GM12878 (cell line): ENCODE data around the gene WDR45B.

Experiments used
- CBFB ChIP-seq: IDR thresholded peaks from 2 replicates; pipeline ENCODE4 v1.6.1; 2016; ENCODE audit warnings: antibody characterized with exemption, low read depth
- CEBPB ChIP-seq, 2 experiments: fragments of 150-350 bp in 1 of 2; IDR thresholded peaks; 2 replicates each; pipeline ENCODE4 v1.6.1; 2012 to 2014; ENCODE audit warnings: low read depth in 2 of 2, low read length in 2 of 2, borderline replicate concordance in 1 of 2, inconsistent platforms in 1 of 2
- DPF2 ChIP-seq: fragments of 450-650 bp; IDR thresholded peaks from 2 replicates; pipeline ENCODE4 v1.6.1; 2017; ENCODE audit warnings: mild to moderate bottlenecking
- EZH2 ChIP-seq: IDR thresholded peaks from 2 replicates; pipeline ENCODE4 v1.6.1; 2012; ENCODE audit warnings: low read depth, mild to moderate bottlenecking, control low read depth, inconsistent platforms, low read length, borderline replicate concordance; ENCODE audit not compliant: control insufficient read depth
- NFYB ChIP-seq: IDR thresholded peaks from 2 replicates; pipeline ENCODE4 v1.6.1; 2011; ENCODE audit warnings: low read depth, mild to moderate bottlenecking, low read length, improper control_type of control experiment, moderate library complexity; ENCODE audit not compliant: insufficient read depth
- SMAD1 ChIP-seq: fragments of 450-650 bp; IDR thresholded peaks from 2 replicates; pipeline ENCODE4 v1.6.1; 2018; ENCODE audit warnings: mild to moderate bottlenecking, low read depth; ENCODE audit not compliant: partially characterized antibody
- TF ChIP-seq, protein P1 (sequence below): IDR thresholded peaks from 2 replicates; pipeline ENCODE4 v1.6.1; 2011; ENCODE audit warnings: borderline replicate concordance, low read depth, mild to moderate bottlenecking, moderate library complexity, mixed read lengths, low read length; ENCODE audit not compliant: insufficient read depth; ENCODE audit errors: extremely low read length
- TF ChIP-seq, protein P2 (sequence below): fragments of 450-650 bp; IDR thresholded peaks from 2 replicates; pipeline ENCODE4 v1.6.1; 2017; ENCODE audit warnings: mild to moderate bottlenecking, moderate library complexity
- TF ChIP-seq, protein P3 (sequence below), 3 experiments: IDR thresholded peaks in 2 of 3; conservative IDR thresholded peaks in 1 of 3; 2 replicates each; pipeline ENCODE4 v1.5.1; 2011; ENCODE audit warnings: low read depth in 3 of 3, low read length in 3 of 3, mild to moderate bottlenecking in 3 of 3, control low read depth in 2 of 3, moderate library complexity in 2 of 3, inconsistent platforms in 1 of 3, mixed read lengths in 1 of 3; ENCODE audit not compliant: control insufficient read depth in 2 of 3, insufficient read depth in 1 of 3; ENCODE audit errors: extremely low read depth in 1 of 3
- TF ChIP-seq, protein P4 (sequence below): fragments of 450-650 bp; IDR thresholded peaks from 2 replicates; pipeline ENCODE4 v1.6.1; 2017; ENCODE audit warnings: antibody characterized with exemption, mild to moderate bottlenecking, moderate library complexity

DNA sequence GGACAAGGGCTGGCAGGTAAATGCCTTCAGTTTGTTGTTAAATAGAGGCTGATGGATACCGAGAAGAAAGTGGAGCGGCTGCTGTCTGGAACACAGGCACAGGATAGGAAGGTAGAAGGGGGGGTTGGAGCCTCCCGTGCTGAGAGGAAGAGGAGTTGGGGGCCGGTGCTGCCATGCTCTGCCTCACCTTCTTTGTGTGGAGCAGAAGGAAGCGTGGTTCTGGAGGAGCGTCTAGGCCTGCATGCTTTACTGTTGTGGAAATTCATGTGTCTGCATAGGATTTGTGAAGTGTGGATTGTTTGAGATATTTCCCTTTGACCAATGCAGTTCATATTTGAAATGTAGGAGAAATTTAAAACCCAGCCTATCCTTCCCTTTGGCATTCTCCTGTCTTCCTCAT, 76.4 kb downstream of the WDR45B start:
- TF ChIP-seq, protein P1, sequence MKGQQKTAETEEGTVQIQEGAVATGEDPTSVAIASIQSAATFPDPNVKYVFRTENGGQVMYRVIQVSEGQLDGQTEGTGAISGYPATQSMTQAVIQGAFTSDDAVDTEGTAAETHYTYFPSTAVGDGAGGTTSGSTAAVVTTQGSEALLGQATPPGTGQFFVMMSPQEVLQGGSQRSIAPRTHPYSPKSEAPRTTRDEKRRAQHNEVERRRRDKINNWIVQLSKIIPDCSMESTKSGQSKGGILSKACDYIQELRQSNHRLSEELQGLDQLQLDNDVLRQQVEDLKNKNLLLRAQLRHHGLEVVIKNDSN, result no peak
- TF ChIP-seq EZH2 (no peak), DPF2 (no peak), SMAD1 (no peak), NFYB (no peak), CEBPB (IDR thresholded peaks at IDR 0.05; ENCODE audit: borderline replicate concordance in 1 of 2, low read depth in 2 of 2, low read length in 2 of 2) (no peak), CBFB (no peak)
- TF ChIP-seq, protein P2, sequence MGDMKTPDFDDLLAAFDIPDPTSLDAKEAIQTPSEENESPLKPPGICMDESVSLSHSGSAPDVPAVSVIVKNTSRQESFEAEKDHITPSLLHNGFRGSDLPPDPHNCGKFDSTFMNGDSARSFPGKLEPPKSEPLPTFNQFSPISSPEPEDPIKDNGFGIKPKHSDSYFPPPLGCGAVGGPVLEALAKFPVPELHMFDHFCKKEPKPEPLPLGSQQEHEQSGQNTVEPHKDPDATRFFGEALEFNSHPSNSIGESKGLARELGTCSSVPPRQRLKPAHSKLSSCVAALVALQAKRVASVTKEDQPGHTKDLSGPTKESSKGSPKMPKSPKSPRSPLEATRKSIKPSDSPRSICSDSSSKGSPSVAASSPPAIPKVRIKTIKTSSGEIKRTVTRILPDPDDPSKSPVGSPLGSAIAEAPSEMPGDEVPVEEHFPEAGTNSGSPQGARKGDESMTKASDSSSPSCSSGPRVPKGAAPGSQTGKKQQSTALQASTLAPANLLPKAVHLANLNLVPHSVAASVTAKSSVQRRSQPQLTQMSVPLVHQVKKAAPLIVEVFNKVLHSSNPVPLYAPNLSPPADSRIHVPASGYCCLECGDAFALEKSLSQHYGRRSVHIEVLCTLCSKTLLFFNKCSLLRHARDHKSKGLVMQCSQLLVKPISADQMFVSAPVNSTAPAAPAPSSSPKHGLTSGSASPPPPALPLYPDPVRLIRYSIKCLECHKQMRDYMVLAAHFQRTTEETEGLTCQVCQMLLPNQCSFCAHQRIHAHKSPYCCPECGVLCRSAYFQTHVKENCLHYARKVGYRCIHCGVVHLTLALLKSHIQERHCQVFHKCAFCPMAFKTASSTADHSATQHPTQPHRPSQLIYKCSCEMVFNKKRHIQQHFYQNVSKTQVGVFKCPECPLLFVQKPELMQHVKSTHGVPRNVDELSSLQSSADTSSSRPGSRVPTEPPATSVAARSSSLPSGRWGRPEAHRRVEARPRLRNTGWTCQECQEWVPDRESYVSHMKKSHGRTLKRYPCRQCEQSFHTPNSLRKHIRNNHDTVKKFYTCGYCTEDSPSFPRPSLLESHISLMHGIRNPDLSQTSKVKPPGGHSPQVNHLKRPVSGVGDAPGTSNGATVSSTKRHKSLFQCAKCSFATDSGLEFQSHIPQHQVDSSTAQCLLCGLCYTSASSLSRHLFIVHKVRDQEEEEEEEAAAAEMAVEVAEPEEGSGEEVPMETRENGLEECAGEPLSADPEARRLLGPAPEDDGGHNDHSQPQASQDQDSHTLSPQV, result no peak
- TF ChIP-seq, protein P3, sequence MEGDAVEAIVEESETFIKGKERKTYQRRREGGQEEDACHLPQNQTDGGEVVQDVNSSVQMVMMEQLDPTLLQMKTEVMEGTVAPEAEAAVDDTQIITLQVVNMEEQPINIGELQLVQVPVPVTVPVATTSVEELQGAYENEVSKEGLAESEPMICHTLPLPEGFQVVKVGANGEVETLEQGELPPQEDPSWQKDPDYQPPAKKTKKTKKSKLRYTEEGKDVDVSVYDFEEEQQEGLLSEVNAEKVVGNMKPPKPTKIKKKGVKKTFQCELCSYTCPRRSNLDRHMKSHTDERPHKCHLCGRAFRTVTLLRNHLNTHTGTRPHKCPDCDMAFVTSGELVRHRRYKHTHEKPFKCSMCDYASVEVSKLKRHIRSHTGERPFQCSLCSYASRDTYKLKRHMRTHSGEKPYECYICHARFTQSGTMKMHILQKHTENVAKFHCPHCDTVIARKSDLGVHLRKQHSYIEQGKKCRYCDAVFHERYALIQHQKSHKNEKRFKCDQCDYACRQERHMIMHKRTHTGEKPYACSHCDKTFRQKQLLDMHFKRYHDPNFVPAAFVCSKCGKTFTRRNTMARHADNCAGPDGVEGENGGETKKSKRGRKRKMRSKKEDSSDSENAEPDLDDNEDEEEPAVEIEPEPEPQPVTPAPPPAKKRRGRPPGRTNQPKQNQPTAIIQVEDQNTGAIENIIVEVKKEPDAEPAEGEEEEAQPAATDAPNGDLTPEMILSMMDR (IDR thresholded peaks at IDR 0.05 in 2 of 3, conservative IDR thresholded peaks at IDR 0.05 in 1 of 3; ENCODE audit: control insufficient read depth in 2 of 3, extremely low read depth in 1 of 3, insufficient read depth in 1 of 3, low read depth in 3 of 3, low read length in 3 of 3), result no peak
- TF ChIP-seq, protein P4, sequence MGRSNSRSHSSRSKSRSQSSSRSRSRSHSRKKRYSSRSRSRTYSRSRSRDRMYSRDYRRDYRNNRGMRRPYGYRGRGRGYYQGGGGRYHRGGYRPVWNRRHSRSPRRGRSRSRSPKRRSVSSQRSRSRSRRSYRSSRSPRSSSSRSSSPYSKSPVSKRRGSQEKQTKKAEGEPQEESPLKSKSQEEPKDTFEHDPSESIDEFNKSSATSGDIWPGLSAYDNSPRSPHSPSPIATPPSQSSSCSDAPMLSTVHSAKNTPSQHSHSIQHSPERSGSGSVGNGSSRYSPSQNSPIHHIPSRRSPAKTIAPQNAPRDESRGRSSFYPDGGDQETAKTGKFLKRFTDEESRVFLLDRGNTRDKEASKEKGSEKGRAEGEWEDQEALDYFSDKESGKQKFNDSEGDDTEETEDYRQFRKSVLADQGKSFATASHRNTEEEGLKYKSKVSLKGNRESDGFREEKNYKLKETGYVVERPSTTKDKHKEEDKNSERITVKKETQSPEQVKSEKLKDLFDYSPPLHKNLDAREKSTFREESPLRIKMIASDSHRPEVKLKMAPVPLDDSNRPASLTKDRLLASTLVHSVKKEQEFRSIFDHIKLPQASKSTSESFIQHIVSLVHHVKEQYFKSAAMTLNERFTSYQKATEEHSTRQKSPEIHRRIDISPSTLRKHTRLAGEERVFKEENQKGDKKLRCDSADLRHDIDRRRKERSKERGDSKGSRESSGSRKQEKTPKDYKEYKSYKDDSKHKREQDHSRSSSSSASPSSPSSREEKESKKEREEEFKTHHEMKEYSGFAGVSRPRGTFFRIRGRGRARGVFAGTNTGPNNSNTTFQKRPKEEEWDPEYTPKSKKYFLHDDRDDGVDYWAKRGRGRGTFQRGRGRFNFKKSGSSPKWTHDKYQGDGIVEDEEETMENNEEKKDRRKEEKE, result no peak
